T-helper 17 cell (primary cell): ENCODE measurements around the gene SS18L1. TPM values are rescaled to one million over a fixed set of nuclear protein-coding genes. Genes with fewer than 3 reads are reported as not detected.
A peak's percentile ranks its signal among the peaks of the same experiment; 100 is the strongest.

Source experiments
- ATAC-seq: fragments of 150-1000 bp; cut with Tn5 transposase; 2 replicates; pipeline ENCODE4 v1.10.0; 2021; ENCODE audit warnings: mild to moderate bottlenecking, moderate library complexity
- DNase-seq, 3 donors: peaks; one replicate each; pipeline versions ENCODE4 v3.0.0 to v3.0.0-alpha.2; 2020 to 2021
- H3K9me3 ChIP-seq: one replicate; pipeline ENCODE4 v1.7.0; 2013; ENCODE audit warnings: low read length, mild to moderate bottlenecking; ENCODE audit not compliant: control insufficient read depth, poor library complexity, severe bottlenecking
- H3K27ac Mint-ChIP-seq: one replicate; pipeline ENCODE4 v1.8.0; 2022; ENCODE audit warnings: mild to moderate bottlenecking, moderate library complexity, mixed read lengths
- H3K27me3 Mint-ChIP-seq: one replicate; pipeline ENCODE4 v1.8.0; 2022; ENCODE audit warnings: mixed read lengths
- H3K36me3 Mint-ChIP-seq: one replicate; pipeline ENCODE4 v1.8.0; 2022; ENCODE audit warnings: low read depth, mixed read lengths
- H3K4me1 Mint-ChIP-seq: one replicate; pipeline ENCODE4 v1.8.0; 2022; ENCODE audit warnings: mild to moderate bottlenecking, mixed read lengths
- H3K4me3 Mint-ChIP-seq: one replicate; pipeline ENCODE4 v1.8.0; 2022; ENCODE audit warnings: mild to moderate bottlenecking, moderate library complexity, mixed read lengths
- total RNA-seq, 4 donors: library from RNA in 2 of 4; stranded (reverse) in 2 of 4; gene quantifications; one replicate each; pipeline ENCODE4 v1.2.3 and lab custom pipeline; 2022 to 2026

The SS18L1 gene
- total RNA-seq, 2 donors from 2014 or later: 13.1 to 16.0 TPM

DNA sequence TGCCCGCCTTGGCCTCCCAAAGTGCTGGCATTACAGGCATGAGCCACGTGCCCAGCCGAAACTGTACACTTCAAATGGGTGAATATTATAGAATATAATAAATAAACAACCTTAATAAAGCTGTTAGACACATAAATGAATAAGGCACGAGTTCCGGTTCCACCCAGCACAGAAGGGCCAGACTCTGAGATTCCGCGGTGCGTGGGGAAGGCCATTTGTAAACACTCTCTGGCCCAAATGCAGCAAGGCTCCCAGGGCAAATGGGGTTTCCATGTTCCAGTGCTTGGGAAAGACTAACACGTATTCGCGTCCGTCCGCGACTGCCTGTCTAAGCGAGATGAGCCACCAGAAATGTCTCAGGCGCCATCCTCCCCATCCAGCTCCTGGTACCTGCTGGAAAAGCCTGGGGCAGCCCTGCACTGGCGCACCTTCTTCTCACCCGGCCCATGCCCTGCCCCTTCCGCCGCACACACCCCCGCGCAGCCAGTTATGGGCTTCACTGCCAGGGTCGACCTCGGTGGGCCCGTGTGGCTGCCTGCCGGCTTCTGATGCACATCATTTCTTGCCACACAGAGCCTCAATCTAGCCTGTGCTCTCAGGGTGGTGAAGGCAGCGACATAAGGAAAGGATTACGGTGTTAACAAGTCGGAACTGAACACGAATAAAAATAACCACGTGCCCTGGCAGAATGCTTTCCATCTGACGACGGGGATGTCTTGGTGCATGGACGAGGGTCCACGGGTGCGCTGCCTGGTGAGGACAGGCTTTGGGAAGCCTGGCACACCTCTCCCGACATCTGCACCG, 26.8 kb upstream of the SS18L1 start:
- ATAC-seq: no peak
- H3K4me1 Mint-ChIP-seq: peaks cover 19% of the 10 kb centered on the region
- no peak overlapping the region for H3K4me3 Mint-ChIP-seq
- peak overlapping the region; percentile 79 for H3K27ac Mint-ChIP-seq
- DNase-seq: no peak
- no peaks in the 10 kb centered on the region for H3K36me3 Mint-ChIP-seq
- H3K9me3 ChIP-seq: no peaks in the 10 kb centered on the region
- H3K27me3 Mint-ChIP-seq: no peaks in the 10 kb centered on the region

DNA sequence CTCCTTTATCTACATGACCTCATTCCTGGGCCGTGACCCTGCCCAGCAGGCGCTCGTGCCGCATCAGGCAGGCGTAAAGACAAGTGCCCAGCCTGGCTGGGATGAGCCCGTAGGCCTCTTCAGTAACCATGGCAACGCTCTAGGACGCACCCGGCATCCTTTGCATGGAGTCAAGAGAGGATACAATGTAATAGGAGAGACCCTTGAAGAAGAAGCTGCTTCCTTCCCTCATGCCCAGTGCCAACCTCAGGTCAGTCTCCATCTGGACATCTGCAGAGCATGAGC, 26.3 kb upstream of the SS18L1 start:
- peaks cover 19% of the 10 kb centered on the region for H3K4me1 Mint-ChIP-seq
- H3K27ac Mint-ChIP-seq: peak overlapping the region; percentile 79
- no peak for ATAC-seq
- H3K9me3 ChIP-seq: no peaks in the 10 kb centered on the region
- no peak for DNase-seq
- H3K36me3 Mint-ChIP-seq: no peaks in the 10 kb centered on the region
- H3K4me3 Mint-ChIP-seq: peak overlapping the region; percentile 52
- no peaks in the 10 kb centered on the region for H3K27me3 Mint-ChIP-seq

DNA sequence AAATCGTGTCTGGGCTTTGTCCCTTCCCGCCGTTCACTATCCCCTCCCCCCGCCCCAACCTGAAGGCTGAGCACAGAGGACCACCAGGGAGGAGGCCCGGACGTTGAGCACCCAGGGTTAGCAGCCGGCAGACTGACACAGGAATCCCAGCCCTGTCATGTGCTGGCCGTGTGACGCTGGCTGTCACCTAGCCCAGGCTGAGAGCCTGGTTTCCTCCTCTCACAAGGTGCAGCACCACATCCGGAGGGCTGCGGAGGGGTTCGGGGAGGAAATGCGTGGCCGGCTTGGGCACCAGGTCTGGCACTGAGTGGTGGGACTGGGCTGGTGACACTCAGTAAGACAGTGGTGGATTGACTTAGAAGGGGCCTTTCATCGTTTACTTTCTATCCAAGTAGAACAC, 25.9 kb upstream of the SS18L1 start:
- Mint-ChIP-seq H3K4me1 (peaks cover 19% of the 10 kb centered on the region), H3K36me3 (no peaks in the 10 kb centered on the region), H3K27me3 (no peaks in the 10 kb centered on the region), H3K27ac (peak overlapping the region; percentile 79), H3K4me3 (peak overlapping the region; percentile 52)
- DNase-seq (peak; percentile 44 to 67 (median 64)), ATAC-seq (peak; percentile 48)
- no peaks in the 10 kb centered on the region for H3K9me3 ChIP-seq

DNA sequence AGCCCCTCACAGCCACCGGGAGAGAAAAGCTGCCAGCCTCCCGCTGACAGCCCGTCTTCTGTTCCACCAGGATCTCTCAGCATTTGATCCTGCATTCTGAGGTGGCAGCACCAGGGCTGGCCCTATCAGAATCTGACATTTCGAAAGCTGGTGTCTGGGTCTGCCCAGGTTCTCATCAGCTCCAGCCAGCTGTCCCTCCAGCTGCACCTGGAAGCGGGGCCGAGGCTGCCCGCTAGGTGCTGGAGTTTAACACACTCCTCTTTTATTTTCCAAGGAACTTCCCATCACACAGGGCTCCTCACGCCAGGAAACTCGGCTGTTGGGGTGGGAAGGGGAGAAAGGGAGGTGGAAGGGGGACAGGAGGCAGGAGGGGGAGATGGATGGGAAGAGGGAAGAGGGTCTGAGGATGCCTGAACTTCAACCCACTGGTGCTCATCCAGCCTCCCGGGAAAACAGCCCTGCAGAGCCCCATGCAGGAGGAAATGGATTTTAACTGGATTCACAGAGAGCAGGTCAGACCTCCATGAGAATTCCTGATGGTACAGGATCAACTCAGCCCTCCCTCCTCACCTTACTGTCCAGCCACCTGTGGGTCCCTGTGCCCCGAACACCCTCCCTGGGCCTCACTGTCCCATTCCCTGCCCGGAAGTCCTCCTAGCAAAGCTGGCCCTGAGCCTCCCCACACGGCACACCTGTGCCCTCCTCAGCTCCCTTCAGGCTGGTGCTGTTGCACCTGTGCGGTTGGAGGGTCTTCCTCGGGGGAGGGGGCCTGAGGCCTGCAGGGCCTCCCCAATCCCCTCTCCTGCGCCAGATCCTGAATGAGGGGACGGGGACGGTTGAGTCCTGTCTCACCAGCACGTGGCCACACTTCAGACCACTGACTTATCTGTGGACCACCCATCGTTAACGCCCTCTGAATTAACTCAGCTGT, 25.2 kb upstream of the SS18L1 start:
- ATAC-seq (no peak), DNase-seq (no peak)
- Mint-ChIP-seq H3K36me3 (no peaks in the 10 kb centered on the region), H3K27me3 (no peaks in the 10 kb centered on the region), H3K27ac (peak overlapping the region; percentile 79), H3K4me1 (peaks cover 19% of the 10 kb centered on the region), H3K4me3 (peak overlapping the region; percentile 52)
- no peaks in the 10 kb centered on the region for H3K9me3 ChIP-seq

GRCh38 chr20:62119115-62119514, 24.5 kb upstream of the SS18L1 start:
- H3K4me3 Mint-ChIP-seq: peak overlapping the region; percentile 56
- ATAC-seq (no peak), DNase-seq (no peak)
- peaks cover 26% of the 10 kb centered on the region for H3K4me1 Mint-ChIP-seq
- H3K27me3 Mint-ChIP-seq: no peaks in the 10 kb centered on the region
- H3K36me3 Mint-ChIP-seq: no peaks in the 10 kb centered on the region
- no peaks in the 10 kb centered on the region for H3K9me3 ChIP-seq
- peak overlapping the region; percentile 79 for H3K27ac Mint-ChIP-seq

- peaks cover 32% of the 10 kb centered on the region for H3K4me1 Mint-ChIP-seq
- H3K27ac Mint-ChIP-seq: peak overlapping the region; percentile 79
- no peaks in the 10 kb centered on the region for H3K36me3 Mint-ChIP-seq
- no peak for DNase-seq
- H3K4me3 Mint-ChIP-seq: peak overlapping the region; percentile 56
- no peak for ATAC-seq
- no peaks in the 10 kb centered on the region for H3K27me3 Mint-ChIP-seq
- H3K9me3 ChIP-seq: no peaks in the 10 kb centered on the region
Observed at GRCh38 chr20:62119591-62120364, 23.8 kb upstream of the SS18L1 start.

- Mint-ChIP-seq H3K36me3 (no peaks in the 10 kb centered on the region), H3K4me3 (peak overlapping the region; percentile 39), H3K4me1 (peaks cover 38% of the 10 kb centered on the region), H3K27ac (peak overlapping the region; percentile 24), H3K27me3 (no peaks in the 10 kb centered on the region)
- H3K9me3 ChIP-seq: no peaks in the 10 kb centered on the region
- no peak for DNase-seq
- no peak for ATAC-seq
Observed at GRCh38 chr20:62120365-62120762, 23.2 kb upstream of the SS18L1 start.

DNA sequence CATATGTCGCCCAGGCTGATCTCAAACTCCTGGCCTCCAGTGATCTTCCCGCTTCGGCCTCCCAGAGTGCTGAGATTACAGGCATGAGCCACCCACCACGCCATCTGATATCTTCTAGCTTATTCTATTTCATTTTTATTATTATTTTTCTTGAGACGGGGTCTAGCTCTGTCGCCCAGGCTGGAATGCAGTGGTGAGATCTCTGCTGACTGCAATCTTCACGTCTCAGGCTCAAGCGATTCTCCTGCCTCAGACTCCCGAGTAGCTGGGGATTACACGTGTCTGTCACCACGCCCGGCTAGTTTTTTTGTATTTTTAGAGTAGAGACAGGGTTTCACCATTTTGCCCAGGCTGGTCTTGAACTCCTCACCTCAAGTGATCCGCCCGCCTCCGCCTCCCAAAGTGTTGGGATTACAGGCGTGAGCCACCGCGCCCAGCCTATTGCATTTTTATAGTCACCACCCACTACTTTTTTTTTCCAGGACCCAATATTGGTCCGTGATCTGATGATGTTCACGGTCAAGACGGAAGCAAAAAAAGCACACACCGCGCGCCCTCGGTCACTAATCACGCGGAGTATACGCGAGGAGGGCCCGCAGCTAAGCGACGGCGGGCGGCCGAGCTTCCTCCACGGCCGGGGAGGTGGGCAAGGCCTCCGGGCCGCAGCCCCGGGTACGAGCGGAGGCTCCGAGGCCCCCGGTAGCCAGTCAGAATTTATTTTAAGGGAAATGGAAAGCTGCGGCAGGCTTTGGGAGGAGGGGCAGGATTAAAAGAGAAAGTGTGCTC, 22.4 kb upstream of the SS18L1 start:
- H3K27ac Mint-ChIP-seq: peak overlapping the region; percentile 87
- H3K4me1 Mint-ChIP-seq: peaks cover 38% of the 10 kb centered on the region
- no peak for DNase-seq
- H3K27me3 Mint-ChIP-seq: no peaks in the 10 kb centered on the region
- H3K9me3 ChIP-seq: no peaks in the 10 kb centered on the region
- H3K4me3 Mint-ChIP-seq: peak overlapping the region; percentile 89
- no peak for ATAC-seq
- no peaks in the 10 kb centered on the region for H3K36me3 Mint-ChIP-seq

- Mint-ChIP-seq H3K4me1 (peaks cover 38% of the 10 kb centered on the region), H3K36me3 (no peaks in the 10 kb centered on the region)
- peak; percentile 85 for ATAC-seq
Observed at GRCh38 chr20:62121776-62122653, 21.6 kb upstream of the SS18L1 start, which contains the start of gene LSM14B. Gene LSM14B, plus strand, starts transcription at chr20:62122475. Its CDS starts 192 bp downstream, at chr20:62122667.

GRCh38 chr20:62122654-62123449, 20.7 kb upstream of the SS18L1 start:
- no peaks in the 10 kb centered on the region for H3K9me3 ChIP-seq
- Mint-ChIP-seq H3K4me1 (peaks cover 35% of the 10 kb centered on the region), H3K36me3 (no peaks in the 10 kb centered on the region), H3K4me3 (peak overlapping the region; percentile 87), H3K27ac (peak overlapping the region; percentile 86), H3K27me3 (no peaks in the 10 kb centered on the region)
- DNase-seq (peak; percentile 31 to 54 (median 43)), ATAC-seq (peak; percentile 18)

More at GRCh38 chr20:62121776-62122653, 21.6 kb upstream of the SS18L1 start, which contains the start of gene LSM14B:
- Mint-ChIP-seq H3K27ac (peak within 1 kb of the TSS; percentile 87), H3K4me3 (peak within 1 kb of the TSS; percentile 89), H3K27me3 (no peaks in the 10 kb centered on the region)
- DNase-seq: peak; percentile 92 to 98 (median 98)
- H3K9me3 ChIP-seq: no peaks in the 10 kb centered on the region
